ENCODE data around the gene FIGLA. TPM values are rescaled to one million over a fixed set of nuclear protein-coding genes. Genes with fewer than 3 reads are reported as not detected.

FIGLA gene
- polyA plus RNA-seq, 3 donors, result not detected

DNA sequence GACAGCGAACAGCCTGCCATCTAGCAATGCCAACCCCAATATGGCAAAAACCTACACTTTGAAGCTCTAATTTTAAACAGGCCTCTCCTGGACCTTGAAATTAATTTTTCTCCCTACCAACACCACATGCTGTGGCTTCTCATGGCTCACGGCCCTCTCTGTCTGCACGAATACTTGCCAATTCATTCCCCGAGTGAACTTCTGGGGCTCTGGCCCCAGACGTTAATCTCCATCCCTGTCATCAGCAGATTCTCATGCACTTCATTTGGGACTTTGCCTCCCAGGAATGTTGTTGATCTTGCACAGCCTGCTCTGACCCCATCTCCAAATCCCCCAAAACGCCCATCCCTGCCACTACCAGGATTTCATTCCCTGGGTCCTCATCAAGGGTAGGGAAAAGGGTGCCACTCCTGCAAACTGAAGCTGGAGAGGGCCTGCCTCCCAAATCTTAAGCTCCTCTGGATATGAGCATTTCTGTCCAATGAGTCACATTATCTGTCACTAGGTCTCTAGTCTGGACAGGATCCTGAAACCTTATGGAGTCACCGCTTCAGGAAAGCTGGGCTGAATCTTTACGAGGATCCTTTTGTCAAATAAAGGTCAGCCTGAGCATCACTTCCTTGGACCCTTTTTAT, 10.4 kb downstream of the FIGLA start:
- no peak for DNase-seq (ENCODE audit: extremely low read depth in 1 of 11, low read depth in 9 of 11, low spot score in 4 of 11)

DNA sequence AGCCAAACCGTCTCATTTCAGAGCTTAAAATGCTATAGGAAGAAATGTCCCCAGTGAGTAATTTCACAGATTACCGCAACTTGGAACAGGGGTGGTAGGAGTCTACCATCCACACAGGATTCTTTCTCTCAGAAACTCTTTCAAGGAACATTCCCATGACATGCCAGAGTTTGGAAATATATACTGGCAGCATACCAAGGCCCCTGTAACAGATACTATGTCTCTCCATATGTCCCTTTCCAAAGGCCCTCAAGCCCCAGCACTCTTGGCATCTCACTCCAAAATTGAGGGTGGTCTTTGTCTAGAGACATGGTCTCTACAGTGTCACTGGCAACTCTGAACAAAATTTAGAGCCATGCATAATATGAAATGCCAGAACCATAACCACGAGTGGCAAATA, 11.0 kb downstream of the FIGLA start:
- DNase-seq (ENCODE audit: extremely low read depth in 1 of 11, low read depth in 9 of 11, low spot score in 4 of 11), result no peak

DNA sequence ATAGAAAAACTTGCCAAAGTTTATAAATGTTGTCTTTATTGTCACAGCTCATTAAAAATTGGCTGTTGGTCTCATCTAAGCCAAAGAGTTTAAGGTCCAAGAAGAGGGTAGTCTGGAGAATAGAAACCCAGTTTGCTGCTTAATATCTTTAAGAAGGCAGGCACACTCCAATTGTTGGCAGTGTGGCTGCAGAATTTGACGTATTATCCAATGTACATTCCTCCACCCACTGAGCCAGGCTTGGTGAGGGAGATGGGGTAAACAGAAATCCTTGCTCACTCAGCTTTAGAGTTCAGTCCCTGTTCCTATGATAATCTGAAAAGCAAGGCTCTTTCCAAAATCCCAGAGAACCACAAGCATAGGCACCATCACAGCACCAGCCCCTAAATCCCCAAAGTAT, 11.8 kb downstream of the FIGLA start:
- no peak for DNase-seq (ENCODE audit: extremely low read depth in 1 of 11, low read depth in 9 of 11, low spot score in 4 of 11)

DNA sequence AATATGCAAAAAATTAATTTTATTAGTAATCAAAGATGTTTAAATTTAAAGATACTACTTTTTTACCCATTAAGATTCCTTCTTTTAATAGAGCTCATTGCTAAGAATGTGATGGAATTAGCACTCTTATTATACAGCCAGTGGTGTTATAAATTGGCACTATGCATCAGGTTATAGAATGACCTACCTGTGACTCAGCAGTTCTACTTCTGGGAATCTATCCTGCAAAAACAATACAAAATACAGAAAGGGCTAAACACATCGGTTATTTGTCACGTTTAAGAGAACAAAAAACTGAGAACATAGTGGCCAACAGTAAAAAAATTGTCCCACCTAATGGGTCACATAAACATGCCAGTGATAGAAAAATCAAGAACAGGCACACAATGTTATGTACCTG, 13.0 kb downstream of the FIGLA start:
- no peak for DNase-seq (ENCODE audit: extremely low read depth in 1 of 11, low read depth in 9 of 11, low spot score in 4 of 11)

DNA sequence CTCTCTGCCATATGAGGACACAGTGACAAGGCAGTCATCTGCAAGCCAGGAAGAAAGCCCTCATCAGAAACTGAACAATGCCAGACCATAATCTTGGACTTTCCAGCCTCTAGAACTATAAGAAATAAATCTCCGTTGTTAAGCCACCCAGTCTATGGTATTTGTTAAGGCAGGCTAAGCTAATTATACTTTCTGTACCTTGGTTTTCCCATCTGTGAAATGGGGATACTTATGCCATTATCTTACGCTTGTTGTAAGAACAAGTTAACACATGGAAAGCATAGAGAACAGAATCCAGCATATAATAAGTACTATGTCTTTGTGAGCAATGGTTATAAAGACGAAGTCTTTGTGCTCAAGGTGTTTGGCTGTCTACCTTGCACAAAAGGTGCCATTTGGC, 14.2 kb downstream of the FIGLA start:
- no peak for DNase-seq (ENCODE audit: extremely low read depth in 1 of 11, low read depth in 9 of 11, low spot score in 4 of 11)

DNA sequence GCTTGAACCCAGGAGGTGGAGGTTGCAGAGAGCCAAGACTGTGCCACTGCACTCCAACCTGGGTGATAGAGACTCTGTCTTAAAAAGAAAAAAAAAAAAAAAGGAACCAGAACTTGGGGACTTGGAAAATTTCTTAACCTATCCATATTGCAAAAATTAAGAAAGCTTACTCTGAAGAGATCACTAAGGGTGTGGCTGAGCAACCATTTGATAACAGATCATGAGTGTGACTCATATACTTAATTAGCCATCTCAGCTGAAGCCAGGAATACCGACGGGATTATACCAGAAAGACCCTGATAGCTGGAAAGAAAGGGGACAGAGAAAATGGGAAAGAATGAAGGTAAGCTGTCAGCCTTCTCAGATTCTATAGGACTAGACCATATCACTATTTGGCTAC, 15.3 kb downstream of the FIGLA start:
- no peak for DNase-seq (ENCODE audit: extremely low read depth in 1 of 11, low read depth in 9 of 11, low spot score in 4 of 11)

DNA sequence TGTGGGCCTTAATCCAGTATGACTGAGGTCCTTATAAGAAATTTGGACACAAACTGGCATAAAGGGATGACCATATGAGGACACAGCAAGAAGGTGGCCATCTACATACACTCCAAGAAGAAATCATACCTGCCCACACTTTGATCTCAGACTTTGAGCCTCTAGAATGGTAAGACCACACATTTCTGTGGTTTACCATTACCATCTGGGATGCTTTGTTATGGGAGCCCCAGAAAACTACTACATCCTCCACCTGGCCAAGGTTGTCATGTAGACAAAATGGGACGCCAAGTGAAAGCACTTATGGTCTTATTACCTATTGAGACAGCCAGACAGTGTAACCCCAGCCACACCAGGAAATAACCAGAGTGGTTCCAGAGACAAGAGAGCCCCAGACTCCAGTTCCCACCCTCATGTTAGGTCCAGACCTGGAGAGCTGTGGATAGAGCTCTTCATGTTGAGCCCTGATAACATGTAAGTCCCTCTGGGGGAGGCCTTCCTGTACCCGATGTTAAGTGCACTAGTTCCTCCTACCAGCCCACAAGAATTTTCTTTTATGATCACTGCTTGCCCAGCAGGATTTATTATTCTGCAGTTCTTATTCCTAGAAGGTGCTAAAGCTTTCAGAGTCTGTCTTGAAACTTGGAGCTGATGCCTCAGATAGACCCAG, 17.8 kb downstream of the FIGLA start:
- no peak for DNase-seq (ENCODE audit: extremely low read depth in 1 of 11, low read depth in 9 of 11, low spot score in 4 of 11)

DNA sequence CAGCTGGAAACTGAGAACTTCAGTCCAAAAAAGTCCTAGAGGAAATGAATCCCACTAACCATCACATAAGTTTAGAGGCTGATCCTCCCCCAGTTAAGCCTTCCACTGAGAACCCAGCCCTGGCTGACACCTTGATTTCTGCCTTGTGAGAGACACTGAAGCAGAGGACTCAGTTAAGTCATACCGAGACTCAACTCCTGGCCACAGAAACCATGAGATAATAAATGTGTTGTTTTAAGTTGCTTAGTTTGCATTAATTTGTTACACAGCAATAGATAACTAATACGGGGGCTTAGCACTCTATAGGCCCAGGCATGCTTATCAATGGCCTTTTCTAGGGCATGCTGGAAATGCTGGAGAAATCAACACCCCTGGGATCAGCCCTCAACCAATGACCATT, 19.0 kb downstream of the FIGLA start:
- DNase-seq (ENCODE audit: extremely low read depth in 1 of 11, low read depth in 9 of 11, low spot score in 4 of 11), result no peak

DNA sequence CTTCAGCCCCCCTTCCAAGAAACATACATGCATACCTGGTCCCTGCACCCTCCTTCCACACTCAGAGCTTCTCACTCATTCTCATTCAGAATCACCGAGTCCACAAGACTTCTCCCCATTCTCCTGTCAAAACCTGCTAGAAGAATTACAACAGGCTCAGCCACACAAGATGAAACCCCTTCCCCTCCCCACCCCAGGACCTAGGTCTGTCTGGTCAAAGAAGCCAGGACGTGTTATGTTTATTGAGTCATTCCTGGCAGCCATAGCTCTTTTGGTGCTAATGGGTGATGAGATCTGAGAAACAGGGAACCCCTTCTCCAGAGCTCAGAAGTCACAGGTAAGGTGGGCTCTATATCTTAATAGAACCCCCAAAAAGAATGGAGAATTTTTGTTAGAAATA, 21.0 kb downstream of the FIGLA start:
- no peak for DNase-seq (ENCODE audit: extremely low read depth in 1 of 11, low read depth in 9 of 11, low spot score in 4 of 11)

DNA sequence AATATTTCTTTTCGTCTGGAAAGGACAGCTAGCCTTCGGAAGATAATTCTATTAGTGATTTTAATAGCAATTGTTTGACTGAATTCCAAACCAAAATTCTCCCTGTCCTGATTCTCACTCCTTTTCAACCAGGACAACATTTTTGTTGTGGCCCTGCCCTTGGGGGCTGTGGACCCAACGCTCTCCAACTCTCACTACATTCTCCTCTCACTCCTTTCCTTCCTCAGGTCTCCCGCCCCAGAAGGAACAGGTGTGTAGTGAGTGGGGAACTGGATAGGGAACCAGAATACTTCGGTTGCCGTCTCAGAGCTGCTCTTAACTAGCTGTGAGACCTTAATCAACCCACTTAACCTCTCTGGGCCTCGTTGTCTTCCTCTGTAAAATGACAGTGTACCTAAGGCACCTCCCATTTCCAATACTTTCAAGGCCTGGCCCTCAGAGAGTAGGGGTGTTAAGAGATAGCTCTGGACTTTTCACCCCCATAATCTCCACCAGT, 21.8 kb downstream of the FIGLA start:
- no peak for DNase-seq (ENCODE audit: extremely low read depth in 1 of 11, low read depth in 9 of 11, low spot score in 4 of 11)

DNA sequence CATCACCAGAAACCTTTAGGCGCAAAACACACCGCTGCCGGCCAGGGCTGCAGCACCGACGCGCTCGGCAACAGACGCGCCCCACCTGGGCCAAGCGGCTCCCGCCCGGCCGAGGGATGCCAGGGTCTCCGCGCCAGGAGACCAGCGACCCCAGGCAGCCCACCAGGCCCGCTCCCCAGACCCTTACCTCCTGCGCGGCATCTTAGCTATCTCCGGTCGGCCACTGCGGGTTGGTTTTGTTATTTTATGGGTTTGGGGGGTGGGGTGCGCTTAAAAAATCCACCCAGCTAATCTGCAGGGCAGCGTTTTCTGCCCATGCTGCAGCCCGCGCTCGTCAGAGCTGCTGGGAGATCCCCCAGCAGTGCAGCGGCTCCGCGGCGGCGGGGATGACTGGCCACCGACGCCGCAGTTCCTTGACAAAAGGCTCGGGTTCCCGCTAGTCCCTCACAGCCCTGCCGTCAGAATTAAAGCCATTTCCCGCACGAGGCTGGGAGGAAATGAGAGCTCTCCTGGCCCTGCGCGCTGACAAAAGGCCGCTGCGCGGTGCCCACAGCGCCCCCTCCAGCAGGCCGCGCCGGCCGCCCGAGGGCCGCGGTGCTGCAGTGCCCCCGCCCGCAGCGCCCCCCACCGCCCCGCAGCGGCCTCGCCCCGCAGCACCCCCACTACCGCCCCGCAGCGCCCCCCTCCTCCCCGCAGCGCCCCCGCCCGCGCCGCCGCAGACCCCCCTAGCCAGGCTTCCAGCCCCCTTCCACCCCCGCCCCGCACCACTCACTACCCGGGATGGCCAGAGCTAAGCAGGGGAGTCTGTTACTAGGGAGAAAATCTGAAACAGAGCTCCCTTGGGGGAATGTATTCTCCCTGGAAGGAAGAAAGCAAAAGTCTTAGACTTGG, 22.5 kb downstream of the FIGLA start, which contains the start of gene ADD2:
ADD2 (minus strand) TSS at position 502 of the 891 bp plus-strand sequence. CDS start 61,792 bp downstream, outside the sequence.
- DNase-seq (ENCODE audit: extremely low read depth in 1 of 11, low read depth in 9 of 11, low spot score in 4 of 11), result peak in 1 of 11 donors; percentile 39

DNA sequence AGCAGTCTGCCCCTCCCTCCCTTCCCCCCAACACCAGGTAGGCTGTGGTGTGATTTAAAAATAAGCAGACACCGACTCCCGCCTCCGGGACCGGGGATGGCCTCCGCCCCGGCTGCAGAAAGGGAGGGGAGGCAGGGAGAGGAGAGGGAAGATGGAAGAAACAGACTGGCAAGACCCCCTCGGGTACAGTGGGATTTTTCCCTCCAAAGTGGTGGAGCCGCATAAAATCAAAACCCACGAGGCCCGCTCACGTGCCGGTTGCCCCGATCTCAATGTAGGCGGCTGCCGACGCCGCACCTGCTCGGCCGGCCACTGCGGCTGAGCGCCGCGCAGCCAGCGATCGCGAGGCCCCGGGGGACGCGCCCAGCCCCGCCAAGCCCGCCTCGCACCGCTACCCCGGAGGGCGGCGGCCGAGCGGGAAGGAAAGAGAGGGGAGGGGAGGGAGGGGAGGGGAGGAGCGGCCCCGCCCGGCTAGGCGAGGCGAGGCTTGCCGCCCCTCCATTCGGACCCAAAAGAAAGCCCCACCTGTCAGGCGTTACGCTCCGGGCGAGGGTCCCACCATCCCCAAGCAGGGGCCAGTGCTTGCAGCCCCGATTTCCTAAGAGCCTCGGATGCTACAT, 23.3 kb downstream of the FIGLA start:
- peak in 1 of 11 donors; percentile 33 for DNase-seq (ENCODE audit: extremely low read depth in 1 of 11, low read depth in 9 of 11, low spot score in 4 of 11)

DNA sequence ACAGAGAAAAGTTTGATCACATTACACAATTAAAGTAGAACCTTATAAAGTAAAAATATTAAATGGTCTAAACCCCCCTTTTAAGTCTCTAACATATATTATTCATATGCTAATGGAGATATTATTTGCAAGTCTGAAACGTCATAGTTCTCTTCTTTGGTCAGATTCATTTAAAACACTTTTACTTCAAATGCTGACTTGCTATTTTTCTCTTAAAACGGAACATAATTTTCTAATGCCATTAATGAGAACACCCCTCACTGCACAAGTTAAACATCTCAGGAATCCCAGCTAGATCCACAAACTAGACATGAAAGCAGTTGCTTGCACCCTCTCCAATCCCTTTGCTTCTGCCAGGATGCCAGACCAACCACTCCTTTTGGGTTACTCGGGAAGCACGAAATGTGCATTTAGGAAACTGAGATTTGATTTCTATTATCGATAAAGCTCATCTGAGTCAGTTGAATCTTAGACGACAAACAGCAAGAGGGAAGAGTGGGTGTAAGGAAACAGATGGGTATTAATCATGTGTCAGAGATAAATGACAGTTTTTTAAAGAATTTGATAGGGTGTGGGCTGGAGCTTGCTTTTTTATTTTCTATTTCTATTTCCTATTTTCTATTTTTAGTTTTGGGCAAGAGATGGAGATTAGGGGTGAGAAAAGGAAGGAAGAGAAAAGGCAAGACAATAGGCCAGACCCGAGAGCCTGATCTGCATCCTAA, 23.9 kb downstream of the FIGLA start:
- DNase-seq (ENCODE audit: extremely low read depth in 1 of 11, low read depth in 9 of 11, low spot score in 4 of 11), result no peak

DNA sequence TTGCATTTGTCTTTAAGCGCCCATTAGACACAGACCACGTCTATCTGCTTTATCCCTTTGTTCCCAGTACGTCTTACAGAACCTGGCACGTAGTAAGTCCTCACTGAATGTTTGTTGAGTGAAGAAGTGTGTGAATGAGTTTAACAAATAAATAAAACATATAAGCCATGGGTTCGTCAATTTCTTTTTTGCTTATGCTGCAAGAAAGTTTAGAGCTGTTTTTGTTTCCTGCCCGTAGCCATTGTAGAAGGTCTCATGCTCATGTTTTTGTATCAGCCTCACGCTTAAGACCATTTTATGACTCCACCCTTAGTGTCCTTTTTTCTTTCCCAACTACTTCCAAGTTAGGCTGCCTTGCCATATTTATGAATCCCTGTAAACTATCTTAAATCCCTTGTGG, 24.9 kb downstream of the FIGLA start:
- no peak for DNase-seq (ENCODE audit: extremely low read depth in 1 of 11, low read depth in 9 of 11, low spot score in 4 of 11)

DNA sequence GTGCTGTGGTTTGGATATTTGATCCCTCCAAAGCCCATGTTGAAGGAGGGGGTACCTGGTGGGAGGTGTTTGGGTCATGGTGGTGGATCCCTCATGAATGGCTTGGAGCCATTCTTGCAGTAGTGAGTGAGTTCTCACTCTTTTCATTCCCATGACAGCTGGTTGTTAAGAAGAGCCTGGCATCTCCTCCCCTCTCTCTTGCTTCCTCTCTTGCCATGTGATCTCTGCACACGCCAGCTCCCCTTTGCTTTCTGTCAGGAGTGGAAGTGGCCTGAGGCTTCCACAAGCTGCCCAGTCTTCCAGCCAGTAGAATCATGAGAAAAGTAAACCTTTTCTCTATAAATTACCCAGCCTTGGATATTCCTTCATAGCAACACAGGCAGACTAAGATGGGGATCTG, 31.0 kb downstream of the FIGLA start:
- DNase-seq (ENCODE audit: extremely low read depth in 1 of 11, low read depth in 9 of 11, low spot score in 4 of 11), result no peak

DNA sequence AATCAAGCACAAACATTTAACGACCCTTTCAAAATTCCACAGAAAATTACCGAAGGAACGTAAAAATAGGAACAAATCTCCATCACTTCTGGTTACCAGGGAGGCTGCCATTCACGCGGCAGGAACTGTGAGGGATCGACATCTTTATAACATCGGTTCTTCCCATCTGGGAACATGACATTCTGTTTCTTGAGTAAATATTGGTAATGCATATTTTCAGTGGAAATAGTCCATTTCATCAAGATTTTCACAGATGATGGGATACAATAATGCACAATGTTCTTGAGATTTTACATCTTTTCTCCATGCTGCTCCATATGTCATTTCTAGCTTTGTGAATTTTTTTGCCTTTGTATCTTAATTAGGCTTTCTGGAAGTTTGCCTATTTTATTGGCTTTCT, 32.5 kb downstream of the FIGLA start:
- DNase-seq (ENCODE audit: extremely low read depth in 1 of 11, low read depth in 9 of 11, low spot score in 4 of 11), result no peak

DNA sequence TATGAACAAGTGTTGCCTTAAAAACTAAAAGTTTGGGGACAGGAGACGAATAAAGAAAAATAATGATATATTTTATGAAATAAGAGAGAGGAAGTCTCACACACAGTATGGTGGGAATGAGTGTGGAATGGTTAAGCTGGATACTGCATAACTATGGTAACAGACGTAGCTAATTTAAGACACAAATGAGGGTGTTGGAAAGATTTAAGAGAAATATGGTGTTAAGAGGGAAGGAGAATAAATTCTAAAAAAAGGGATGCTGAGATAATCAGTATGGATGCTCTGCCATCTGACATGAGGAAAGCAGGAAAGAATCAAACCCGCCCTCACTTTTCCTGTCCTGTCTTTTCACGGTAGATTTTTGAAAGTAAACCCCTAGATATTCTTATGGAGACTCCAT, 33.1 kb downstream of the FIGLA start:
- no peak for DNase-seq (ENCODE audit: extremely low read depth in 1 of 11, low read depth in 9 of 11, low spot score in 4 of 11)

DNA sequence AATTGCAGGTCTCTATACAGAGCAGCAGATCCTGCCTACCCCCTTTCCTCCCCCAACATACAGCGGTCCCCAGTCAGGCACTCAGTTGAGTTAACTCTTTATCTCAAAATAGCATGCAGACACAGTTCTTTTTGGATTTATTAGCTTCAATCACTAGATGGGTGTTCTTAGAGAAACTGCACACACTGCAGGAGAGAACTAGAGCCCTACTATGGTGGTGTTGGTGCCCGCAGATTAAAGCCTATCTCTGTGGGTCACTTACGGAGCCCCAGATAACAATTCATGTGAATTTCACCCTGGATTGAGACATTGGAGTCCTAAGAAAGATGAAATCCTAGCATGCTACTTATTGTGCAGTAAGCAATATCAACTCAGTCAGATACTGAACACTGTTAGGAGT, 34.3 kb downstream of the FIGLA start:
- no peak for DNase-seq (ENCODE audit: extremely low read depth in 1 of 11, low read depth in 9 of 11, low spot score in 4 of 11)

DNA sequence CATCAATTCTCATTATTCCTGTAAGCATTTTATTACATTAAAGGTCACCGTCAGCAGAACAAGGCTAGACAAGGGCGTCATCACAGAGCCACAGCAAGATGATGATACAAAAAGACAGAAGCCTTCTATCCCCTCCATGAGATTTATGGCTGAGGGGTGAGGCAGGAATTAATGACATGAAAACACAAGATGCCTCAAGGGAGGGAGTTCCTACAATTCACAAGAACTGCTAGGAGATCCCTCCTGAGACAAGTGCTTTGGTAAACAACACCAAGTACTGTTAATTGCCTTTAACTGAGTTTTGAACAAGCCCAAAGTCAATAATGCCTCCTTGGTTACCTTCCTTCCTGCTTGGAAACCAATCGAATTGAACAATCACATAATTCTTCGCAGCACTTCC, 36.5 kb downstream of the FIGLA start:
- DNase-seq (ENCODE audit: extremely low read depth in 1 of 11, low read depth in 9 of 11, low spot score in 4 of 11), result no peak
